ENCODE results near the gene LXN.

LXN gene

DNA sequence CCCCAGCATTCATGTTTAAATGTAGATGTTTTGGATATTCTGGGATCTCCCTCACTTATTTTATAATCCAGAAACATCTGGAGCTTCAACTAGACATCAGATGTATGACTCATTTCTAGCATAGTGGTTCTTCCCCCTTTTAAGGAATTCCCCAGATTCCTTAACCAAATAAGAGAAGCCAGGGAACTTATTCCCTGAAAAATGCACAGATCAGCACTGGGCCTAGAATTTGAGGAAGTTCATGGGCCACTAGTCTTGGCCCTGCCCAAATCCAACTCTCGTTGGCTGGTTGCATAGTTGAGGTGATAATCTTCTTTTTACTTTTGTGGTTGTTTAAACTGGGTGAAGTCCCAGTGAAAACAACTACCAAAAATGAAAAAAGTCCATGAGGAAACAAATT is 39.4 kb upstream of the LXN start:
- H3K4me3 ChIP-seq (ENCODE audit: low read length) = no peak overlapping the region
- no peak for DNase-seq (ENCODE audit: low read depth)
- TF ChIP-seq, protein P1, sequence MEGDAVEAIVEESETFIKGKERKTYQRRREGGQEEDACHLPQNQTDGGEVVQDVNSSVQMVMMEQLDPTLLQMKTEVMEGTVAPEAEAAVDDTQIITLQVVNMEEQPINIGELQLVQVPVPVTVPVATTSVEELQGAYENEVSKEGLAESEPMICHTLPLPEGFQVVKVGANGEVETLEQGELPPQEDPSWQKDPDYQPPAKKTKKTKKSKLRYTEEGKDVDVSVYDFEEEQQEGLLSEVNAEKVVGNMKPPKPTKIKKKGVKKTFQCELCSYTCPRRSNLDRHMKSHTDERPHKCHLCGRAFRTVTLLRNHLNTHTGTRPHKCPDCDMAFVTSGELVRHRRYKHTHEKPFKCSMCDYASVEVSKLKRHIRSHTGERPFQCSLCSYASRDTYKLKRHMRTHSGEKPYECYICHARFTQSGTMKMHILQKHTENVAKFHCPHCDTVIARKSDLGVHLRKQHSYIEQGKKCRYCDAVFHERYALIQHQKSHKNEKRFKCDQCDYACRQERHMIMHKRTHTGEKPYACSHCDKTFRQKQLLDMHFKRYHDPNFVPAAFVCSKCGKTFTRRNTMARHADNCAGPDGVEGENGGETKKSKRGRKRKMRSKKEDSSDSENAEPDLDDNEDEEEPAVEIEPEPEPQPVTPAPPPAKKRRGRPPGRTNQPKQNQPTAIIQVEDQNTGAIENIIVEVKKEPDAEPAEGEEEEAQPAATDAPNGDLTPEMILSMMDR (conservative IDR thresholded peaks at IDR 0.05; ENCODE audit: low read depth, low read length) = no peak

DNA sequence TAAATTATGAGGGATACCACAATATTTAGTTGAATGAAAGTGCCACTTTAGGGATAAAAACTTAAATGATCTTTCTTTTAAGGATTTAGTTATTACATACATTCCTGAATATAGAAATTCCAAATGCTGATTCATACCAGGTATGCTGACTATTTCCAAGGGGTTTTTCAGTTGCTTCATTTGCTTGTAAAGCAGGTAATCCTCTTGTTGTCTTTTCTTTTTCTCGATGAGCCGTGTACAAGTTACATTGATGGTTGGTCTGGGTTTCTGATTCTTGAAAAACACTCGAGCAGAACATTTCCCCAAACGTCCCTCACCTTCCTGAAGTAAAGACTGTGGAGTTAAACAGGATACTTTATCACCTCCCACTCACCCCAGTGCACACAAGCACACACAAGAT is 38.2 kb upstream of the LXN start:
- TF ChIP-seq, protein P1 (conservative IDR thresholded peaks at IDR 0.05; ENCODE audit: low read depth, low read length) = no peak
- DNase-seq (ENCODE audit: low read depth) = no peak

DNA sequence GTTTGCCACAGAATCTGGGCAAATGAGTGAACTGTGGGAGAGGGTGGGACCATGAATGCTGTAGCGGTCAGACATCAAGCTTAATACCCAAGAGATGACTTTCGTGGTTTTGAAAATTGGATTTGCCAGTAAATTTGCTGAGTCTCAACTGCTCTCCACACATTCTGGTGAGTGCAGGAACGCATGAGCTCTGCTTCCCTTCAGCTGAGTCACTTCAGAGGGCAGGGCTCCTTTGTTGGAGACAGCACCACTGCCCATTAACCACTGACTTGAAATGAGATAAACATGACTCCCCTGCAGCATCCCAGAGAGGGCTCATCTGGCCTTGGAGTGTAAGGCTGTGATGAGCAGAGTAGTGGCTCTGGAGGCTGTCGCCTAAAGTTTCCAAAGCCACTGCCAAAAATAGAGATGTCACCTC is 37.2 kb upstream of the LXN start:
- H3K4me3 ChIP-seq (ENCODE audit: low read length) = no peak overlapping the region
- peak; percentile 91 for DNase-seq (ENCODE audit: low read depth)
- TF ChIP-seq, protein P1 (conservative IDR thresholded peaks at IDR 0.05; ENCODE audit: low read depth, low read length) = no peak

More for the DNA sequence above, 38.2 kb upstream of the LXN start:
- H3K4me3 ChIP-seq (ENCODE audit: low read length) = no peak overlapping the region

DNA sequence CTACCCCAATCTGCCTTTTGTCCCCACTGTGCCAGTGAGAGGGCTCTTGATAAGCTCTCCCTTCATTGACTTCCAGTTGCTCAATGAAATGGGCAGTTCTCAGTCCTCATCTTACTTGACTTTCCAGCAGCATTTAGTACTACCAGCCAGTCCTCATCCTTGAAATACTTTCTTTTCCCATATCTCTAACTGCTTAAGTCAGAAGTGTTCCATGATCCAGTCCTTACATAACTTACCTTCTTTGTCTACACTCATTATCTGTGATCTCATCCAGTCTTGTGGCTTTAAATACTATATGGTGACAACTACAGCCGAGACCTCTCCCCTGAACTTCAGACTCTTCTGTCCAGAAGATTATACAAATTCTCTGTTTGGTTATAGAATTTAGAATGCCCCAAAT is 31.1 kb upstream of the LXN start:
- TF ChIP-seq, protein P1 (conservative IDR thresholded peaks at IDR 0.05; ENCODE audit: low read depth, low read length) = no peak
- no peak overlapping the region for H3K4me3 ChIP-seq (ENCODE audit: low read length)
- no peak for DNase-seq (ENCODE audit: low read depth)

- TF ChIP-seq, protein P1 (conservative IDR thresholded peaks at IDR 0.05; ENCODE audit: low read depth, low read length) = no peak
- DNase-seq (ENCODE audit: low read depth) = no peak
- no peak overlapping the region for H3K4me3 ChIP-seq (ENCODE audit: low read length)
Observed at GRCh38 chr3:158702815-158703481, 30.5 kb upstream of the LXN start.

GRCh38 chr3:158701420-158702065 is 29.1 kb upstream of the LXN start:
- no peak overlapping the region for H3K4me3 ChIP-seq (ENCODE audit: low read length)
- TF ChIP-seq, protein P1 (conservative IDR thresholded peaks at IDR 0.05; ENCODE audit: low read depth, low read length) = no peak
- DNase-seq (ENCODE audit: low read depth) = no peak

DNA sequence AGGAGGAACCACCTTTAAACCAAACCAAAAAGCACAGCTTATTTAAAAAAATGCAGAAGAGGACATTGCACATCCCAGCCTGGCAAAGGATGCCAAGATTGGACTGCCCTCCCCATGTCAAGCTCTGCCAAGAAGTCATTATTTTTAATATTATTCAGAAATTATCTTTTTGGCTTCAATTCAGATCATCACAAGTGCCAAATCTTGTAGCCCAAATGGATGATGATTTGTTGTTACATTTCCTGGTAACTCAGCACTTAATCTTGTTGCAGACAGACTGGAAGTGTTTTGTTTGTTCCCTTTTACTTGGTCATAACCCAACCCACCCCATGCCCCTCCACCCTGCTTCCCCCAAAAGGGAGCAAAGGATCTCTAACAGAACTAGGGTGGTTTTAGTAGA is 28.1 kb upstream of the LXN start:
- no peak for DNase-seq (ENCODE audit: low read depth)
- H3K4me3 ChIP-seq (ENCODE audit: low read length) = no peak overlapping the region
- TF ChIP-seq, protein P1 (conservative IDR thresholded peaks at IDR 0.05; ENCODE audit: low read depth, low read length) = no peak
